Stimulated activated CD4-positive, alpha-beta T cell treated with anti-CD3 and anti-CD28 coated beads, Interleukin-4, amount 100 ng/mL, for 24 hours (primary cell): ENCODE results near the gene P2RX6.
"Not testable (repeated sequence)": the region's sequence is repeated elsewhere in the genome, so short reads cannot be mapped to it uniquely, and the experiment has no call there.

Experiments used
- DNase-seq: peaks from one replicate; pipeline ENCODE4 v3.0.0-alpha.2; 2020

Gene P2RX6

GRCh38 chr22:21034989-21035388 lies 20.0 kb downstream of the P2RX6 start:
- DNase-seq, result no peak

- no peak for DNase-seq
Measured at GRCh38 chr22:21038405-21038804, 23.4 kb downstream of the P2RX6 start.

GRCh38 chr22:21039158-21039557 lies 24.2 kb downstream of the P2RX6 start:
- not testable (repeated sequence) for DNase-seq

GRCh38 chr22:21041937-21042336 lies 27.0 kb downstream of the P2RX6 start:
- no peak for DNase-seq

- no peak for DNase-seq
Measured at GRCh38 chr22:21042978-21043859, 28.3 kb downstream of the P2RX6 start.

GRCh38 chr22:21043860-21044535 lies 29.0 kb downstream of the P2RX6 start:
- DNase-seq, result no peak

GRCh38 chr22:21044931-21045584 lies 30.1 kb downstream of the P2RX6 start:
- DNase-seq, result no peak

GRCh38 chr22:21045585-21046294 lies 30.8 kb downstream of the P2RX6 start, which contains the start of gene LRRC74B:
Gene LRRC74B (plus strand): TSS chr22:21045946. CDS start chr22:21045987, 41 bp downstream.
- peak; percentile 74 for DNase-seq

- DNase-seq, result no peak
Measured at GRCh38 chr22:21047035-21047661, 32.2 kb downstream of the P2RX6 start.

GRCh38 chr22:21047730-21048129 lies 32.8 kb downstream of the P2RX6 start:
- DNase-seq, result no peak

- DNase-seq, result not testable (repeated sequence)
Measured at GRCh38 chr22:21048448-21048847, 33.5 kb downstream of the P2RX6 start.

GRCh38 chr22:21048965-21049364 lies 34.0 kb downstream of the P2RX6 start:
- not testable (repeated sequence) for DNase-seq

- no peak for DNase-seq
Measured at GRCh38 chr22:21051145-21051830, 36.3 kb downstream of the P2RX6 start.

GRCh38 chr22:21051831-21052400 lies 37.0 kb downstream of the P2RX6 start:
- DNase-seq, result no peak

- DNase-seq, result no peak
Measured at GRCh38 chr22:21052715-21053459, 37.9 kb downstream of the P2RX6 start.

- no peak for DNase-seq
Measured at GRCh38 chr22:21054046-21054713, 39.2 kb downstream of the P2RX6 start.

GRCh38 chr22:21054714-21055563 lies 40.0 kb downstream of the P2RX6 start:
- no peak for DNase-seq

GRCh38 chr22:21055564-21055834 lies 40.5 kb downstream of the P2RX6 start:
- no peak for DNase-seq

GRCh38 chr22:21055880-21056319 lies 40.9 kb downstream of the P2RX6 start:
- DNase-seq, result no peak
